Fibroblast of lung (primary cell): ENCODE measurements around the gene PHF20. TPM values are rescaled to one million over a fixed set of nuclear protein-coding genes. Genes with fewer than 3 reads are reported as not detected.
"Not testable (repeated sequence)": the region's sequence is repeated elsewhere in the genome, so short reads cannot be mapped to it uniquely, and the experiment has no call there.

Experiments used
- DNase-seq, 2 donors: peaks; one replicate each; pipeline versions ENCODE4 v3.0.0 to v3.0.0-alpha.2; 2010; ENCODE audit warnings: low read depth in 2 of 2
- H2AFZ ChIP-seq: 2 replicates; pipeline ENCODE4 v1.5.1; 2012; ENCODE audit warnings: low read length, control low read depth, inconsistent platforms
- H3K27ac ChIP-seq: 2 replicates; pipeline ENCODE4 v1.5.1; 2011; ENCODE audit warnings: low read length, control low read depth; ENCODE audit not compliant: insufficient read depth
- H3K27me3 ChIP-seq: 2 replicates; pipeline ENCODE4 v1.5.1; 2011; ENCODE audit warnings: mild to moderate bottlenecking, low read length; ENCODE audit not compliant: control insufficient read depth, insufficient read depth
- H3K36me3 ChIP-seq: 2 replicates; pipeline ENCODE4 v1.5.1; 2011; ENCODE audit warnings: low read length; ENCODE audit not compliant: control insufficient read depth, insufficient read depth
- H3K4me1 ChIP-seq: 2 replicates; pipeline ENCODE4 v1.5.1; 2011; ENCODE audit warnings: low read length; ENCODE audit not compliant: control insufficient read depth, insufficient read depth; ENCODE audit errors: extremely low read depth
- H3K4me2 ChIP-seq: 2 replicates; pipeline ENCODE4 v1.5.1; 2011; ENCODE audit warnings: low read length, control low read depth; ENCODE audit not compliant: insufficient read depth; ENCODE audit errors: extremely low read depth
- H3K4me3 ChIP-seq, 4 experiments: fragments of 200-600 bp in 1 of 4; sonication (generic) in 1 of 4; replicated peaks in 1 of 4; 2 replicates each; pipeline ENCODE4 v1.5.1; 2011 to 2016; ENCODE audit warnings: low read length in 4 of 4, low read depth in 3 of 4, mild to moderate bottlenecking in 3 of 4, control low read depth in 2 of 4, inconsistent platforms in 1 of 4, mixed read lengths in 1 of 4; ENCODE audit not compliant: insufficient read depth in 1 of 4; ENCODE audit errors: control extremely low read depth in 1 of 4
- H3K79me2 ChIP-seq: 2 replicates; pipeline ENCODE4 v1.5.1; 2012; ENCODE audit warnings: mild to moderate bottlenecking, low read length, inconsistent platforms; ENCODE audit not compliant: control insufficient read depth, insufficient read depth
- H3K9ac ChIP-seq: 2 replicates; pipeline ENCODE4 v1.5.1; 2011; ENCODE audit warnings: mild to moderate bottlenecking, low read length, control low read depth; ENCODE audit not compliant: insufficient read depth
- H3K9me3 ChIP-seq: 2 replicates; pipeline ENCODE4 v1.5.1; 2012; ENCODE audit warnings: low read depth, low read length; ENCODE audit not compliant: control insufficient read depth, insufficient read depth
- H4K20me1 ChIP-seq: 2 replicates; pipeline ENCODE4 v1.5.1; 2011; ENCODE audit warnings: low read length; ENCODE audit not compliant: control insufficient read depth, insufficient read depth; ENCODE audit errors: extremely low read depth
- EZH2 ChIP-seq: IDR thresholded peaks from 2 replicates; pipeline ENCODE4 v1.5.1; 2012; ENCODE audit warnings: low read length, control low read depth, mild to moderate bottlenecking; ENCODE audit errors: missing control alignments
- polyA plus RNA-seq, 2 donors: library from polyadenylated mRNA; depleted of rRNA in 1 of 2; stranded (reverse) in 1 of 2; unstranded in 1 of 2; fragments of >200 nt; gene quantifications; 2 replicates each; pipeline ENCODE4 v1.2.1, GENCODE V29; 2011 to 2012; ENCODE audit warnings: missing spikeins in 1 of 2
- total RNA-seq: library from RNA; depleted of rRNA; stranded (reverse); fragments of >200 nt; gene quantifications from 2 replicates; pipeline ENCODE4 v1.2.1, GENCODE V29; 2014
- TF ChIP-seq, protein P1 (sequence below), 2 donors: IDR thresholded peaks in 1 of 2; conservative IDR thresholded peaks in 1 of 2; 1 replicate in 1 of 2; 2 replicates in 1 of 2; pipeline ENCODE4 v1.5.1; 2011 to 2012; ENCODE audit warnings: low read length in 2 of 2, control low read depth in 1 of 2, inconsistent platforms in 1 of 2, low read depth in 1 of 2, mild to moderate bottlenecking in 1 of 2

Gene PHF20
- total and polyA plus RNA-seq, 2 donors (not counting 1 experiment from before 2014, with no cell fraction given): 31.4 to 40.1 TPM

DNA sequence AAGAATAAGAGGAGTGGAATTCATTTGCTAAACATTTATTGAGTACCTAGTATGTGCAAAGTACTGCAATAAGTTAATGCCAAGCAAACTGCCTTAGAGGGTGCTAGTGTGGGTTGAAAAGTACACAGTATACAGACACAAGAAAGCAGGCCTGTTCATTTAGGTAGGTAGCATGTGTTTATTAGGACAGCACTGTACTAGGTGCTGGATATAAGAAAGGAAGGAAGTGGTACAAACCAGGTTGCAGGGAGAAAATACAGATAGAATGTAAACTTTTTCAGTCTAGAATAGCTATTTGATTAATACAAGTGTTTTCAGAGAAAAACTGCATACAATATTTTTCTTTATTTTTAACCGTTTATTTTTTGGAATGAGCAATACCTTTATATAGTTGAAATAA, 68.1 kb downstream of the PHF20 start:
- TF ChIP-seq, protein P1, sequence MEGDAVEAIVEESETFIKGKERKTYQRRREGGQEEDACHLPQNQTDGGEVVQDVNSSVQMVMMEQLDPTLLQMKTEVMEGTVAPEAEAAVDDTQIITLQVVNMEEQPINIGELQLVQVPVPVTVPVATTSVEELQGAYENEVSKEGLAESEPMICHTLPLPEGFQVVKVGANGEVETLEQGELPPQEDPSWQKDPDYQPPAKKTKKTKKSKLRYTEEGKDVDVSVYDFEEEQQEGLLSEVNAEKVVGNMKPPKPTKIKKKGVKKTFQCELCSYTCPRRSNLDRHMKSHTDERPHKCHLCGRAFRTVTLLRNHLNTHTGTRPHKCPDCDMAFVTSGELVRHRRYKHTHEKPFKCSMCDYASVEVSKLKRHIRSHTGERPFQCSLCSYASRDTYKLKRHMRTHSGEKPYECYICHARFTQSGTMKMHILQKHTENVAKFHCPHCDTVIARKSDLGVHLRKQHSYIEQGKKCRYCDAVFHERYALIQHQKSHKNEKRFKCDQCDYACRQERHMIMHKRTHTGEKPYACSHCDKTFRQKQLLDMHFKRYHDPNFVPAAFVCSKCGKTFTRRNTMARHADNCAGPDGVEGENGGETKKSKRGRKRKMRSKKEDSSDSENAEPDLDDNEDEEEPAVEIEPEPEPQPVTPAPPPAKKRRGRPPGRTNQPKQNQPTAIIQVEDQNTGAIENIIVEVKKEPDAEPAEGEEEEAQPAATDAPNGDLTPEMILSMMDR (conservative IDR thresholded peaks at IDR 0.05 in 1 of 2, IDR thresholded peaks at IDR 0.05 in 1 of 2; ENCODE audit: low read depth in 1 of 2, low read length in 2 of 2): no peak
- TF ChIP-seq EZH2: no peak
- no peak overlapping the region for H3K27ac ChIP-seq
- H3K9ac ChIP-seq: no peak overlapping the region

DNA sequence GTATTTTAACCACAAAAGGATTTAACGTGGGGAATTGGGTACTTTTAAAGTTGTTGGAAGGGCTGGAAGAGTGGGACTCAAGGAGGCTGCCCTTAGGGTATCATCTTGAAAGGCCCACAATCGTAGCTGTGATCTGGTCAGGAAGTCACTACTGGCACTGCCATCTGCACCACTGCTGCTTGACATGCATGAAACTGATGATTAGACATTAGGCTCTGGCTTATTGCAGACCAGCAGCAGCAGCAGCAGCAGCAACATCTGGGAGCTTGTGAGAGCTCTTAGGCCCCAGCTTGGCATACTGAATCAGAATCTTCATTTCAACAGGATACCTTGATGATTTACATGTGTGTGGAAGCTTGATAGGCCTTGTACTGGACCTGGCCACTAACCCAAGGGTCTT, 68.6 kb downstream of the PHF20 start:
- Histone ChIP-seq H3K27me3 (no peaks in the 10 kb centered on the region), H3K27ac (no peak overlapping the region), H3K9me3 (no peaks in the 10 kb centered on the region), H3K4me2 (no peak overlapping the region), H2AFZ (no peak overlapping the region), H3K9ac (no peak overlapping the region), H3K4me3 (no peak overlapping the region), H3K36me3 (no peaks in the 10 kb centered on the region), H4K20me1 (no peaks in the 10 kb centered on the region), H3K79me2 (no peaks in the 10 kb centered on the region), H3K4me1 (peaks cover 5% of the 10 kb centered on the region)
- no peak for DNase-seq
- TF ChIP-seq, protein P1 (conservative IDR thresholded peaks at IDR 0.05 in 1 of 2, IDR thresholded peaks at IDR 0.05 in 1 of 2; ENCODE audit: low read depth in 1 of 2, low read length in 2 of 2): no peak
- no peak for TF ChIP-seq EZH2

More for the DNA sequence above, 68.1 kb downstream of the PHF20 start:
- DNase-seq: no peak
- no peaks in the 10 kb centered on the region for H3K79me2 ChIP-seq
- H3K9me3 ChIP-seq: no peaks in the 10 kb centered on the region
- no peaks in the 10 kb centered on the region for H3K36me3 ChIP-seq
- no peak overlapping the region for H2AFZ ChIP-seq
- no peak overlapping the region for H3K4me2 ChIP-seq
- H3K27me3 ChIP-seq: no peaks in the 10 kb centered on the region
- H3K4me1 ChIP-seq: peaks cover 5% of the 10 kb centered on the region
- no peak overlapping the region for H3K4me3 ChIP-seq
- H4K20me1 ChIP-seq: no peaks in the 10 kb centered on the region

DNA sequence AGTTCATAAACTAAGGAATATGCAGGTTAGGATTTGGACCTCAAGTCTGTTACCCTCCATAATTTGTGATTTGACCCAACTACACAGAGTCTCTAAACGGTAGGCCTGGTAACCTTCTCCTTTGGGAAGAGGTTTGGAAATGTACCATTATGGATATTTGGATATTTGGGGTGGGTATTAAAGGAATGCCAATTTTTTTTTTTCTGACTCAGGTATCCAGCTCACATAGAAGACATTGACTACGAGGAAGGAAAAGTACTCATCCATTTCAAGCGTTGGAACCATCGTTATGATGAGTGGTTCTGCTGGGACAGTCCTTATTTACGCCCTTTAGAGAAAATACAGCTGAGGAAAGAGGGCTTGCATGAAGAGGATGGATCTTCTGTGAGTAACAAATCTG, 70.5 kb downstream of the PHF20 start:
- H3K79me2 ChIP-seq: no peaks in the 10 kb centered on the region
- no peak for DNase-seq
- no peak overlapping the region for H2AFZ ChIP-seq
- TF ChIP-seq, protein P1 (conservative IDR thresholded peaks at IDR 0.05 in 1 of 2, IDR thresholded peaks at IDR 0.05 in 1 of 2; ENCODE audit: low read depth in 1 of 2, low read length in 2 of 2): no peak
- no peak for TF ChIP-seq EZH2
- H3K9ac ChIP-seq: no peak overlapping the region
- no peak overlapping the region for H3K27ac ChIP-seq
- H3K4me1 ChIP-seq: no peaks in the 10 kb centered on the region
- H3K9me3 ChIP-seq: no peaks in the 10 kb centered on the region
- H3K36me3 ChIP-seq: no peaks in the 10 kb centered on the region
- no peaks in the 10 kb centered on the region for H4K20me1 ChIP-seq
- no peak overlapping the region for H3K4me2 ChIP-seq
- H3K27me3 ChIP-seq: no peaks in the 10 kb centered on the region
- no peak overlapping the region for H3K4me3 ChIP-seq

DNA sequence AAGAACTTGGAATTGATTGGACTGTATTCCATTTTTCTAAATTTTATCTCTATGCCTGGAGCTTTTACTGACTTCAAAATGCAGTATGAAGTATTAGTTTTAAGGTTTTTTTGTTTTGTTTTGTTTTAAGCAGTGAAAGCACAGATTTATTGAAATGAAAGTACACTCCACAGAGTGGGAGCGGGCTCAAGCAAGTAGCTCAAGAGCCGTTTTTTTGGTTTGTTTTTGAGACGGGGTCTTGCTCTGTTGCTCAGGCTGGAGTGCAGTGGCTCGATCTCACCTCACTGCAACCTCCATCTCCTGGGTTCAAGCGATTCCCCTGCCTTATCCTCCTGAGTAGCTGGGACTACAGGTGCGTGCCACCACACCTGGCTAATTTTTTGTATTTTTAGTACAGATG, 72.1 kb downstream of the PHF20 start:
- H3K27me3 ChIP-seq, H3K4me3 ChIP-seq, H3K36me3 ChIP-seq, H3K27ac ChIP-seq, H3K4me1 ChIP-seq, H4K20me1 ChIP-seq, H3K9ac ChIP-seq, DNase-seq, H3K9me3 ChIP-seq, H3K79me2 ChIP-seq, H3K4me2 ChIP-seq, H2AFZ ChIP-seq: not testable (repeated sequence)
